ENCODE results near the gene NR6A1. TPM values are rescaled to one million over a fixed set of nuclear protein-coding genes. Genes with fewer than 3 reads are reported as not detected.
"Not testable (repeated sequence)": the region's sequence is repeated elsewhere in the genome, so short reads cannot be mapped to it uniquely, and the experiment has no call there.

Gene NR6A1
- total RNA-seq, 1 donor from 2014 or later, result 60.7 TPM

GRCh38 chr9:124735121-124735520 lies 36.0 kb downstream of the NR6A1 start:
- Mint-ChIP-seq H3K9me3 (no peaks in the 10 kb centered on the region), H3K27me3 (ENCODE audit: low read depth) (no peaks in the 10 kb centered on the region), H3K4me1 (peaks cover 5% of the 10 kb centered on the region), H3K36me3 (ENCODE audit: low read depth) (no peaks in the 10 kb centered on the region), H3K4me3 (no peak overlapping the region), H3K27ac (ENCODE audit: unreplicated experiment) (no peak overlapping the region)
- no peak for DNase-seq (ENCODE audit: low read depth, low spot score)
- no peak for TF ChIP-seq CTCF (conservative IDR thresholded peaks at IDR 0.05)

GRCh38 chr9:124734741-124735083 lies 36.4 kb downstream of the NR6A1 start:
- not testable (repeated sequence) for DNase-seq (ENCODE audit: low read depth, low spot score); H3K4me1 Mint-ChIP-seq; H3K4me3 Mint-ChIP-seq; H3K27ac Mint-ChIP-seq (ENCODE audit: unreplicated experiment); H3K27me3 Mint-ChIP-seq (ENCODE audit: low read depth); H3K36me3 Mint-ChIP-seq (ENCODE audit: low read depth); H3K9me3 Mint-ChIP-seq

- H3K4me1 Mint-ChIP-seq, result peaks cover 5% of the 10 kb centered on the region
- no peak for TF ChIP-seq CTCF (conservative IDR thresholded peaks at IDR 0.05)
- H3K9me3 Mint-ChIP-seq, result no peaks in the 10 kb centered on the region
- no peaks in the 10 kb centered on the region for H3K36me3 Mint-ChIP-seq (ENCODE audit: low read depth)
- H3K27ac Mint-ChIP-seq (ENCODE audit: unreplicated experiment), result no peak overlapping the region
- no peak overlapping the region for H3K4me3 Mint-ChIP-seq
- DNase-seq (ENCODE audit: low read depth, low spot score), result no peak
- H3K27me3 Mint-ChIP-seq (ENCODE audit: low read depth), result no peaks in the 10 kb centered on the region
Measured at GRCh38 chr9:124733964-124734740, 37.0 kb downstream of the NR6A1 start.

DNA sequence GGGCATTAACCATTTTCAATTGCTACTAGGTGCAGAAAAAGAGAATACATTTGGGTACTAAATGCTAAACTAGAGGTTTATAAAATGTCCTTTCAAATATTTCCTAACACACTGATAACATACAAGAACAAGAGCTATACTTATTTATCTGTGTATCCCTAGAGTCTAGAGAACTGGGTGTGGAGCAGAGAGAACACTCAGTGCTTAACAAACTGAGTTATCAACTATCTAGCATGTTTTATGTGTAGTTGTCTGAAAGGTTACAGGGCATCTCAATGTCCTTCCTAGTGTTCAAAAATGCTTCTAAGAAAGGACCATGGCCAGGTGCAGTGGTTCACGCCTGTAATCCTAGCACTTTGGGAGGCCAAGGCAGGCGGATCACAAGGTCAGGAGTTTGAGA lies 40.3 kb downstream of the NR6A1 start:
- H3K36me3 Mint-ChIP-seq (ENCODE audit: low read depth), result no peaks in the 10 kb centered on the region
- no peak for DNase-seq (ENCODE audit: low read depth, low spot score)
- no peak overlapping the region for H3K4me3 Mint-ChIP-seq
- TF ChIP-seq CTCF (conservative IDR thresholded peaks at IDR 0.05), result no peak
- H3K9me3 Mint-ChIP-seq, result no peaks in the 10 kb centered on the region
- H3K4me1 Mint-ChIP-seq, result peaks cover 5% of the 10 kb centered on the region
- no peaks in the 10 kb centered on the region for H3K27me3 Mint-ChIP-seq (ENCODE audit: low read depth)
- H3K27ac Mint-ChIP-seq (ENCODE audit: unreplicated experiment), result no peak overlapping the region

DNA sequence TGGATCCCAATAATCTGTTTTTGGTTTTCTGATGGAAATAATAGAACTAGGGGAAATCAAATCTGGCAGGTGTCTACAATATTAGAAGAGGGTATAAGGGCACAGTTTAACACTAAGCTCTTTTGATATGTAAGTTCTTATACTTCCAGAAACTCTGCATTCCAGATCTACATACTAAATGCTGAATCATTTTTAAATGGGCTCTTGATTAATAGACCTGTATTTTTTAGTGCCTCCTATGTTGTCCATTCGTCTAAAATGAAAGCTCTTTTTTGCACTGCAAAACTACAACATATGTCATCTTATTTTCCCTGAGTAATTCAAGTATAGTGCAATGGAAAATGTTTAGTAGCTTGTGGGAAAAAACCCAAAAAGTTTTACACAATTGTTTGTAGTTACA lies 44.2 kb downstream of the NR6A1 start:
- H3K4me1 Mint-ChIP-seq, result peaks cover 15% of the 10 kb centered on the region
- H3K4me3 Mint-ChIP-seq, result no peak overlapping the region
- H3K9me3 Mint-ChIP-seq, result no peaks in the 10 kb centered on the region
- H3K27ac Mint-ChIP-seq (ENCODE audit: unreplicated experiment), result no peak overlapping the region
- TF ChIP-seq CTCF (conservative IDR thresholded peaks at IDR 0.05), result no peak
- no peak for DNase-seq (ENCODE audit: low read depth, low spot score)
- H3K36me3 Mint-ChIP-seq (ENCODE audit: low read depth), result no peaks in the 10 kb centered on the region
- no peaks in the 10 kb centered on the region for H3K27me3 Mint-ChIP-seq (ENCODE audit: low read depth)

DNA sequence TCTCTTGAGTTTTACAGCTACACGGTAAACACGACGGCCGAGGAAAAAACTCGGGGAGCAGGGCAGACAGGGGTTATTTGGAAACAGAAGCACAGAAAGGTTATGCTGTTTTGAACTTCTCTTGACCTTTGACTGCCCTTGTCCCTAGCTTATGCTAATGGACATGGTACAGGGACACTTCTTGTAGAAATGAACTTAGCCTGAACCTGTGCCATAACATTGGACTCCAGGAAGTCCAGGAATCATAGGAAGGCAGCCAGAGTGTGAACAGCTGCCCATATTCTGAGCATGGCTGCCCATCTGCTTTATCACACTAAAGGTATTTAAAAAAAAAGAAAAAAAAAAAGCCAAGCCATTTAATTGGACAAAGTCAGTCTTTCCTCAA lies 46.1 kb downstream of the NR6A1 start:
- Mint-ChIP-seq H3K9me3 (no peaks in the 10 kb centered on the region), H3K27ac (ENCODE audit: unreplicated experiment) (no peak overlapping the region), H3K4me1 (peaks cover 15% of the 10 kb centered on the region), H3K36me3 (ENCODE audit: low read depth) (no peaks in the 10 kb centered on the region), H3K27me3 (ENCODE audit: low read depth) (no peaks in the 10 kb centered on the region), H3K4me3 (no peak overlapping the region)
- no peak for DNase-seq (ENCODE audit: low read depth, low spot score)
- TF ChIP-seq CTCF (conservative IDR thresholded peaks at IDR 0.05), result no peak
